Measurements from ENCODE around the gene COL28A1. TPM values are rescaled to one million over a fixed set of nuclear protein-coding genes. Genes with fewer than 3 reads are reported as not detected.
A peak's percentile ranks its signal among the peaks of the same experiment; 100 is the strongest.

Gene COL28A1
- total and polyA plus RNA-seq, 2 of the 13 experiments (the other 11 are each of a cell fraction or from before 2014, with no cell fraction given): 0.07 to 0.15 TPM

- WGBS (ENCODE audit: low lambda C conversion rate): under 1% methylated on average over 37 of the region's 96 CpGs
- CTCF ChIA-PET (ENCODE audit: low intra/inter-chr PET ratio, low total read pairs): no interaction called here
- TF ChIP-seq TIGD3 (CRISPR knock-in tag; IDR thresholded peaks at IDR 0.05; ENCODE audit: borderline replicate concordance) (no peak), ARID4A (CRISPR knock-in tag; IDR thresholded peaks at IDR 0.05; ENCODE audit: borderline replicate concordance) (peak; percentile 62; the same call in 1 of the 2 replicates), LCORL (IDR thresholded peaks at IDR 0.05) (no peak), LCORL (CRISPR knock-in tag; IDR thresholded peaks at IDR 0.05) (0 out of 2 replicates have a peak, but pooled peaks have one; percentile 21), SIN3A (IDR thresholded peaks at IDR 0.05; ENCODE audit: borderline replicate concordance, low read depth, low read length) (0 out of 2 replicates have a peak, but pooled peaks have one; percentile 32), SMAD9 (CRISPR knock-in tag; IDR thresholded peaks at IDR 0.05) (no peak), ZBTB8A (CRISPR knock-in tag; IDR thresholded peaks at IDR 0.05; ENCODE audit: borderline replicate concordance, low read depth) (no peak), SNAPC5 (CRISPR knock-in tag; IDR thresholded peaks at IDR 0.05; ENCODE audit: borderline replicate concordance) (no peak), TBL1XR1 (IDR thresholded peaks at IDR 0.05; ENCODE audit: borderline replicate concordance, low read length, partially characterized antibody) (no peak), HNF4G (IDR thresholded peaks at IDR 0.05; ENCODE audit: borderline replicate concordance, low read depth, low read length) (0 out of 2 replicates have a peak, but pooled peaks have one; percentile 21), HNF4G (CRISPR knock-in tag; IDR thresholded peaks at IDR 0.05; ENCODE audit: borderline replicate concordance, low read depth) (no peak), ETV5 (CRISPR knock-in tag; IDR thresholded peaks at IDR 0.05; ENCODE audit: borderline replicate concordance) (peak; percentile 59; the same call in 1 of the 2 replicates), DPF2 (CRISPR knock-in tag; IDR thresholded peaks at IDR 0.05; ENCODE audit: borderline replicate concordance, low read depth) (no peak), MEF2D (CRISPR knock-in tag; IDR thresholded peaks at IDR 0.05) (no peak), ELF4 (CRISPR knock-in tag; IDR thresholded peaks at IDR 0.05; ENCODE audit: borderline replicate concordance) (no peak), ZIK1 (CRISPR knock-in tag; IDR thresholded peaks at IDR 0.05; ENCODE audit: borderline replicate concordance, low read depth) (no peak), ZNF354B (CRISPR knock-in tag; IDR thresholded peaks at IDR 0.05) (no peak)
Measured at GRCh38 chr7:7566651-7567611, 31.3 kb upstream of the COL28A1 start, which contains the start of gene MIOS. TSS of gene MIOS (plus strand) at chr7:7566884. CDS start at chr7:7572476, 5,592 bp downstream.

More at GRCh38 chr7:7566651-7567611, 31.3 kb upstream of the COL28A1 start, which contains the start of gene MIOS:
- BruUV-seq (replicated peaks): no TSS peak
- peak within 1 kb of the TSS; percentile 89 for H3K9ac ChIP-seq (ENCODE audit: insufficient read depth, low read depth, low read length)
- H3K36me3 ChIP-seq (replicated peaks in 1 of 2; ENCODE audit: control insufficient read depth in 1 of 2, insufficient read depth in 2 of 2, low read length in 2 of 2): peaks cover 0 to 2% of the 10 kb centered on the region in 2 experiments; a peak in 1 of 5 replicates
- ATAC-seq (peak; percentile 93), FAIRE-seq (no peak), DNase-seq (ENCODE audit: low spot score) (peak; percentile 69)
- H3K9me3 ChIP-seq (ENCODE audit: low read length): no peaks in the 10 kb centered on the region
- no peaks in the 10 kb centered on the region for H4K20me1 ChIP-seq (ENCODE audit: insufficient read depth, low read length)
- peaks cover 40% of the 10 kb centered on the region for H3K79me2 ChIP-seq (ENCODE audit: insufficient read depth, low read length)
- intact Hi-C loops (cut with micrococcal nuclease; ENCODE audit: unreplicated experiment) (loop anchor here (1.0 kb wide), 1 partner anchor 73 kb away; the partner anchor contains the start of gene UMAD1), in situ Hi-C loops (cut with HindIII; ENCODE audit: extremely low pct_ligation_motif_present, low pct_unique_long_range_greater_than_20kb) (no loop called here)
- peak within 1 kb of the TSS; percentile 76 for H3K4me2 ChIP-seq (ENCODE audit: low read depth, low read length)
- POLR2A ChIA-PET: interaction anchor here (1.7 kb wide), 1 partner anchor 73 kb away, joined by 4 read pairs; the partner anchor contains the start of gene UMAD1
- H2AFZ ChIP-seq (ENCODE audit: low read length): peak within 1 kb of the TSS; percentile 97
- H3K27me3 ChIP-seq (ENCODE audit: control insufficient read depth in 1 of 2, insufficient read depth in 2 of 2, low read length in 2 of 2): no peaks in the 10 kb centered on the region
- H3K27ac ChIP-seq (ENCODE audit: extremely low read length, insufficient read depth, low read length): peak within 1 kb of the TSS; percentile 73
- peaks cover 42% of the 10 kb centered on the region for H3K4me1 ChIP-seq (ENCODE audit: insufficient read depth, low read length)
- peak within 1 kb of the TSS; percentile 67 to 83 (median 79) for H3K4me3 ChIP-seq (replicated peaks in 1 of 3; ENCODE audit: insufficient read depth in 1 of 3, low read depth in 2 of 3, low read length in 3 of 3)

All from HepG2 (cell line).